MM.1S (cell line): ENCODE measurements around the gene PLEKHH2.
A peak's percentile ranks its signal among the peaks of the same experiment; 100 is the strongest.

Experiments used
- DNase-seq: peaks from one replicate; pipeline ENCODE4 v3.0.0-alpha.2; 2015
- H2AFZ ChIP-seq: fragments of 300-600 bp; sonication (generic); 2 replicates; pipeline ENCODE4 v1.6.0; 2016; ENCODE audit warnings: antibody characterized with exemption, low read length
- H3F3A ChIP-seq: fragments of 300-600 bp; sonication (generic); 2 replicates; pipeline ENCODE4 v1.6.1; 2016; ENCODE audit warnings: mild to moderate bottlenecking, antibody characterized with exemption, low read length, moderate library complexity, mixed read lengths; ENCODE audit not compliant: insufficient read depth
- H3K27ac ChIP-seq: fragments of 300-600 bp; sonication (generic); 2 replicates; pipeline ENCODE4 v1.5.1; 2016; ENCODE audit warnings: mild to moderate bottlenecking, low read length
- H3K27me3 ChIP-seq: fragments of 300-600 bp; sonication (generic); replicated peaks from 2 replicates; pipeline ENCODE4 v1.6.0; 2016; ENCODE audit warnings: low read length; ENCODE audit not compliant: insufficient read depth
- H3K36me3 ChIP-seq: fragments of 300-600 bp; sonication (generic); replicated peaks from 2 replicates; pipeline ENCODE4 v1.6.1; 2016; ENCODE audit warnings: mild to moderate bottlenecking, low read length, mixed read lengths; ENCODE audit not compliant: insufficient read depth
- H3K4me1 ChIP-seq: fragments of 300-600 bp; sonication (generic); 2 replicates; pipeline ENCODE4 v1.6.1; 2016; ENCODE audit warnings: low read length, mixed read lengths
- H3K4me2 ChIP-seq: fragments of 300-600 bp; sonication (generic); 2 replicates; pipeline ENCODE4 v1.6.0; 2016; ENCODE audit warnings: low read depth, low read length
- H3K4me3 ChIP-seq: fragments of 300-600 bp; sonication (generic); 2 replicates; pipeline ENCODE4 v1.5.1; 2016; ENCODE audit warnings: low read length, mixed read lengths
- H3K79me2 ChIP-seq: fragments of 300-600 bp; sonication (generic); 2 replicates; pipeline ENCODE4 v1.6.1; 2016; ENCODE audit warnings: mixed run types, low read length, mixed read lengths
- H3K9ac ChIP-seq: fragments of 300-600 bp; sonication (generic); 2 replicates; pipeline ENCODE4 v1.6.1; 2016; ENCODE audit warnings: low read length, mixed read lengths
- H3K9me2 ChIP-seq: fragments of 300-600 bp; sonication (generic); replicated peaks from 2 replicates; pipeline ENCODE4 v1.6.1; 2016; ENCODE audit warnings: mild to moderate bottlenecking, low read length, mixed read lengths; ENCODE audit not compliant: insufficient read depth
- H3K9me3 ChIP-seq: fragments of 300-600 bp; sonication (generic); replicated peaks from 2 replicates; pipeline ENCODE4 v1.6.1; 2016; ENCODE audit warnings: mild to moderate bottlenecking, low read length, mixed read lengths; ENCODE audit not compliant: insufficient read depth
- H4K20me1 ChIP-seq: fragments of 300-600 bp; sonication (generic); 2 replicates; pipeline ENCODE4 v1.6.1; 2016; ENCODE audit warnings: mild to moderate bottlenecking, low read length, moderate library complexity, mixed read lengths; ENCODE audit not compliant: insufficient read depth
- EZH2 ChIP-seq: fragments of 300-600 bp; sonication (generic); optimal IDR thresholded peaks from 2 replicates; pipeline ENCODE3; 2017; ENCODE audit warnings: low read depth, mild to moderate bottlenecking, antibody characterized with exemption, low read length, mixed read lengths
- EZH2phosphoT487 ChIP-seq: fragments of 300-600 bp; sonication (generic); IDR thresholded peaks from 2 replicates; pipeline ENCODE4 v1.6.1; 2018; ENCODE audit warnings: antibody characterized with exemption, low read length
- TF ChIP-seq, protein P1 (sequence below): fragments of 300-600 bp; sonication (generic); IDR thresholded peaks from 2 replicates; pipeline ENCODE4 v1.5.1; 2016; ENCODE audit warnings: antibody characterized with exemption, low read length, mixed read lengths

PLEKHH2 gene

DNA sequence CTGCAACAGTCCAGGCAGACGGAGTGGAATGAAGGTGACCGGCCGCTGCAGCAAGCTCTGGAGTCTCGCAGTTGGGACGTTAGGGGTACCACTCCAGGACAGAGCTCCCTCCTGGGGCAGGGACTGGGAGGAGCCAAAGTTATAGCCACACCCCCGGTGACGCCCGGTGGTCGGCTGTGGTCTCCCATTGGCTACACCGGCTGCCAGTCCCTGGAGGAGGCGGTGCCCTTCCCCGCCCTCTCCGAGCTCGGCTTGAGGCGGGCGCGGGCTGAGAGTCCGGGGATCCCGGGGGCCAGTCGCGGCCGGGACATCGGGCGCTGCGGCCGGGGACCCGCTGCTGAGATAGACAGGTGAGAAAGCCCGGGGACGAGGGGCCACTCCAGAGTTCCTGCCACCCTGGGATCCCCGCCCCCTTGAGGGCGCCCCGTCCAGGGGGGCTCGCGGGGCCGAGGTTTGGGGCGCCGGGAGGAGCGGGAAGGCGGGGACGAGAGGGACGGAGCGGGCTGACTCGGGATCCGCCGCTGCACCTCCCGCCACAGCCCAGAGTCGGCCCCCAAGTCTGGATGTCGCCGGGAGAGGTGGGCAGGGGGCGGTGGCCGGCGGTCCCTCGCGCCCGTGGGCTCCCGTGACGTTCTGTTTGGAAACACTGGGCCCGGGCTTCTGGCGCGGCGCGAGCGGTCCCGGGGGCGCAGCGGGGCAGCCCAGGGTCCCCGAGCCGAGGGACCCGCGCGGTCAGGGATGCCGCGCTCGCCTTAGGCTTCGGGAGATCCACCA, at the start of gene PLEKHH2:
Gene PLEKHH2, plus strand, starts transcription at position 231 of the 774 bp plus-strand sequence. CDS start 7,414 bp downstream, outside the sequence.
- peak within 1 kb of the TSS; percentile 52; the same call in 1 of the 2 replicates for H3K9ac ChIP-seq
- 0 out of 2 replicates have a peak, but pooled peaks cover 5% of the 10 kb centered on the region for H3K27me3 ChIP-seq
- H4K20me1 ChIP-seq: no peaks in the 10 kb centered on the region
- H3K4me3 ChIP-seq: peak within 1 kb of the TSS; percentile 79
- no peaks in the 10 kb centered on the region for H3K9me2 ChIP-seq
- no peaks in the 10 kb centered on the region for H3K79me2 ChIP-seq
- TF ChIP-seq EZH2phosphoT487: no peak
- TF ChIP-seq EZH2: no peak
- TF ChIP-seq, protein P1, sequence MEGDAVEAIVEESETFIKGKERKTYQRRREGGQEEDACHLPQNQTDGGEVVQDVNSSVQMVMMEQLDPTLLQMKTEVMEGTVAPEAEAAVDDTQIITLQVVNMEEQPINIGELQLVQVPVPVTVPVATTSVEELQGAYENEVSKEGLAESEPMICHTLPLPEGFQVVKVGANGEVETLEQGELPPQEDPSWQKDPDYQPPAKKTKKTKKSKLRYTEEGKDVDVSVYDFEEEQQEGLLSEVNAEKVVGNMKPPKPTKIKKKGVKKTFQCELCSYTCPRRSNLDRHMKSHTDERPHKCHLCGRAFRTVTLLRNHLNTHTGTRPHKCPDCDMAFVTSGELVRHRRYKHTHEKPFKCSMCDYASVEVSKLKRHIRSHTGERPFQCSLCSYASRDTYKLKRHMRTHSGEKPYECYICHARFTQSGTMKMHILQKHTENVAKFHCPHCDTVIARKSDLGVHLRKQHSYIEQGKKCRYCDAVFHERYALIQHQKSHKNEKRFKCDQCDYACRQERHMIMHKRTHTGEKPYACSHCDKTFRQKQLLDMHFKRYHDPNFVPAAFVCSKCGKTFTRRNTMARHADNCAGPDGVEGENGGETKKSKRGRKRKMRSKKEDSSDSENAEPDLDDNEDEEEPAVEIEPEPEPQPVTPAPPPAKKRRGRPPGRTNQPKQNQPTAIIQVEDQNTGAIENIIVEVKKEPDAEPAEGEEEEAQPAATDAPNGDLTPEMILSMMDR: no peak
- no peaks in the 10 kb centered on the region for H3K36me3 ChIP-seq
- H2AFZ ChIP-seq: peak within 1 kb of the TSS; percentile 100
- peak within 1 kb of the TSS; percentile 41; the same call in 1 of the 2 replicates for H3K27ac ChIP-seq
- H3K4me1 ChIP-seq: no peaks in the 10 kb centered on the region
- peak; percentile 89 for DNase-seq
- peaks cover 5% of the 10 kb centered on the region for H3F3A ChIP-seq
- H3K4me2 ChIP-seq: peak within 1 kb of the TSS; percentile 97
- H3K9me3 ChIP-seq: no peaks in the 10 kb centered on the region

DNA sequence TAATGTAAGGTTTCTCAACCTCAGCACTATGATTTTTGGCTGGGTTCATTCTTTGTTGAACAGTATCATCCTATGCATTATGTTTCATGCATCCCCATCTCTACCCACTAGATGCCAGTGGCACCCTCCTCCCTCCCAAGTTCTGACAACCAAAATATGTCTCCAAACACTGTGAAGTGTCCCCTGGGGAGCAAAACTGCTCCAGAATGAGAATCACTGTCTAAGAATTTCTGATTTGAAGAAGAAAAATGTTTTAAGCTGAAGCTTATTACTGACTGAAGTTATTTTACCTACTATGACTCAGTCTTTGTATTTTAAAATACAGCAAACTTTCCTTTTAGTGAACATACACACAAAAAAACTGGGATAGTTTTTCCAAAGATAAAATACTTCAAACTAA, 44.6 kb upstream of the PLEKHH2 start:
- TF ChIP-seq EZH2: no peak
- TF ChIP-seq EZH2phosphoT487: no peak
- TF ChIP-seq, protein P1: no peak
- H3K79me2 ChIP-seq: peaks cover 20% of the 10 kb centered on the region
- H3K9me3 ChIP-seq: no peaks in the 10 kb centered on the region
- peaks cover 7% of the 10 kb centered on the region for H3K4me1 ChIP-seq
- H3K27ac ChIP-seq: no peak overlapping the region
- H3K9ac ChIP-seq: no peak overlapping the region
- H3F3A ChIP-seq: no peaks in the 10 kb centered on the region
- no peaks in the 10 kb centered on the region for H3K27me3 ChIP-seq
- DNase-seq: no peak
- H3K4me3 ChIP-seq: no peak overlapping the region
- H2AFZ ChIP-seq: no peak overlapping the region
- H4K20me1 ChIP-seq: no peaks in the 10 kb centered on the region
- H3K4me2 ChIP-seq: no peak overlapping the region
- H3K9me2 ChIP-seq: no peaks in the 10 kb centered on the region
- H3K36me3 ChIP-seq: no peaks in the 10 kb centered on the region; the same call in 1 of the 2 replicates

DNA sequence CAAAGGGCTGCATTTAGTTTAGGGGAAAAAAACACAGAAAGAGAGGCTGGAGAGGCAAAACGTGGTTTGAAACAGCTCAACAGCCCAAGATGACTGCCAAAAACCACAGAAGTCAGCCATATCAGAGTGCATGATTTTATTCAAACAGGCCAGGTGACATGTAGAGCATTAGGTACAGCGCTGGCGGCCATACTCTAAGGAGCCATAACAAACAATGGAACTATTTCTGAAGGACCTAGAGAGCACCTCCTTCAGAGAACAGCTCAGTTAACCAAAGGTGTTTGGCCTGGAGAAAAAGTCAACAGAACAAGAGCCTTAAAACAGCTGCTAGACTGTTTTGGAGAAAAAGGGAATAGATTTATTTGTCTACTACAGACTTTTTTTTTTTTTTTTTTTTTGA, 43.8 kb upstream of the PLEKHH2 start:
- no peaks in the 10 kb centered on the region for H3K27me3 ChIP-seq
- no peaks in the 10 kb centered on the region for H4K20me1 ChIP-seq
- no peak overlapping the region for H3K4me2 ChIP-seq

More for the DNA sequence above, 43.8 kb upstream of the PLEKHH2 start:
- DNase-seq: no peak
- Histone ChIP-seq H3K9me3 (no peaks in the 10 kb centered on the region), H3K79me2 (peaks cover 20% of the 10 kb centered on the region), H3K27ac (no peak overlapping the region), H3F3A (no peaks in the 10 kb centered on the region), H3K9ac (no peak overlapping the region), H3K36me3 (no peaks in the 10 kb centered on the region; the same call in 1 of the 2 replicates), H3K4me1 (peaks cover 7% of the 10 kb centered on the region), H3K9me2 (no peaks in the 10 kb centered on the region), H2AFZ (no peak overlapping the region), H3K4me3 (no peak overlapping the region)
- no peak for TF ChIP-seq EZH2
- TF ChIP-seq, protein P1: no peak
- no peak for TF ChIP-seq EZH2phosphoT487
